KOPT-K1 (cell line): ENCODE data around the gene LY86.

Experiments
- H3K27ac ChIP-seq: fragments of 200-600 bp; sonication (generic); 2 replicates; pipeline ENCODE4 v1.5.1; 2016; ENCODE audit warnings: antibody characterized with exemption, mild to moderate bottlenecking, low read depth, low read length; ENCODE audit not compliant: poor library complexity, severe bottlenecking
- H3K36me3 ChIP-seq: fragments of 200-600 bp; sonication (generic); 2 replicates; pipeline ENCODE4 v1.5.1; 2017; ENCODE audit warnings: antibody characterized with exemption, mild to moderate bottlenecking, low read length, moderate library complexity; ENCODE audit not compliant: insufficient read depth
- H3K9me3 ChIP-seq: fragments of 200-600 bp; sonication (generic); 2 replicates; pipeline ENCODE4 v1.5.1; 2017; ENCODE audit warnings: antibody characterized with exemption, low read length, mild to moderate bottlenecking; ENCODE audit not compliant: insufficient read depth, poor library complexity, severe bottlenecking

The LY86 gene

DNA sequence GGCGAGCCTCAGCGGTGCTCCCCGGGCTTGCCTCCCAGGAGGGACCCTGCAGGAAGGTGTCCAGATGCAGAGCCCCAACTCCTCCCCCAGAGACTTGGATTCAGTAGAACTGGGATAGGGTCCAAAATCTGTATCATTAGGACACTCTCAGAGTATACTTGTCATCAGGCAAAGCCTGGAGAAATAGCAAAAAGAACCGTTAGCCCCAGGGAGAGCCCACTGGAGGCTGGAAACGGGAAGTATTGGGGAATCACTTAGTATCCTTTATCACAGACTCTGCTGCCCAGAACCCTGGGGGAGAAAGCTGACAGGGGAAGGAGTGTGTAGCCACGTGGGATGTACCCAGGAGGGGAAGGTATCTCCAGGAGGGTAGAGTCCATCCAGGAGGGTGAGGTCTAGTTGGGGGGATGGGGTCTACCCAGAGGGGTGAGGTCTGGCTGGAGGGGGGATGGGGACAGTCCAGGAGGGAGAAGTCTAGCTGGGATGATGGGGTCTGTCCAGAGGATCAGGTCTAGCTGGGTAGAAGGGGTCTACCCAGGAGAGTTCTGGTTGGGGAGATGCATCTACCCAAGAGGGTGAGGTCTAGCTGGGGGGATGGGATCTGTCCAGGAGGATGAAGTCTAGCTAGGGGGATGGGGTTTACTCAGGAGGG is 107.2 kb downstream of the LY86 start:
- Histone ChIP-seq H3K36me3 (peaks cover 61% of the 10 kb centered on the region), H3K27ac (no peak overlapping the region), H3K9me3 (peaks cover 12% of the 10 kb centered on the region)

DNA sequence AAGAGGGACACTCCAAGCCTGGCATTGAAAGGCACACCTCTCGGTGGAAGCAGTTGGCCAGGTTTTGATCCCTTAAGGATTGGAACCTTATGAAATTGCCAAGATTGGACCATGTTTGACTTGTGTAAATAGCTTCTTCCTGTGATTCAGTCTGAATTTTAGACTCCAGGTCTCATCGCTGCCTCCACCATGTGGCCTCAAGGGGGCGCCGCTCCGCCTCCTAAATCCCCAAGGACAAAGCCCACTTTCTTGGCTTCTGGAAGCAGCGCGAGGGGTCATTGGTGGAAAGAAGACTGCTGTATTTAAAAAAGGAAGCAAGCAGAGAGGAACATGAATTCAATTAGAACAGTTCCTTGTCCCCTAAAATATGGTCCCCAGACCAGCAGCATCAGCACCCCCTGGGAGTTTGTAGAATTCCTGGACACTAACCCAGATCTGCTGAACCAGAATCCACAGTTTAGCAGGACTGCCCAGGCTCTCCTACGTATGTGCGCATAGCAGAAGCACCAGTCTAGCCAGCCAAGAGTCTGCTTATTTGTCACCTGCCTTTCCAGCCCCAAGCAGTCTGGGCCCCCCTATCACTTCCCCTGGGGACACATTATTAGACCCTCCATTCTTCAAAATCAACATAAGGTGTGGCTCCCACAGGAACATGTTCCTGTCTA is 108.5 kb downstream of the LY86 start:
- Histone ChIP-seq H3K27ac (peak overlapping the region; percentile 96), H3K9me3 (peaks cover 1% of the 10 kb centered on the region), H3K36me3 (peaks cover 51% of the 10 kb centered on the region)

DNA sequence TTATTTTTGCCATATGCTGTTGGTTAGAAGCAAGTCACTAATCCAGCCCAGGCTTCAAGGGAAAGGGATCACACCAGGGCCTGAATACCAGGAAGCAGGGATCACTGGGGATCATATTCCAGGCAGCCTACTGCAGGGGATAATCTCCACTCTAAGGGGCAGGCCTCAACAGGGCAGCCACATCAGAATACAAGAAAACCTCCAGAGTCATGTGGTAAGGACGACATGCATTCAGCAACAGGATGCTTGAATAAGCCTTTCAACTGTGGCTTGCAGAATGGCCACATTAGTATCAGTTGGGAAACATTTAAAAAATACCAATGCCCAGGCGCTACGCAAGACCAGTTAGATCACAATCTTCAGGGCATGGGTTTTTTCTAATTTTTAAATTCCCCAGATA is 109.1 kb downstream of the LY86 start:
- Histone ChIP-seq H3K36me3 (peaks cover 44% of the 10 kb centered on the region), H3K27ac (peak overlapping the region; percentile 96), H3K9me3 (no peaks in the 10 kb centered on the region)

DNA sequence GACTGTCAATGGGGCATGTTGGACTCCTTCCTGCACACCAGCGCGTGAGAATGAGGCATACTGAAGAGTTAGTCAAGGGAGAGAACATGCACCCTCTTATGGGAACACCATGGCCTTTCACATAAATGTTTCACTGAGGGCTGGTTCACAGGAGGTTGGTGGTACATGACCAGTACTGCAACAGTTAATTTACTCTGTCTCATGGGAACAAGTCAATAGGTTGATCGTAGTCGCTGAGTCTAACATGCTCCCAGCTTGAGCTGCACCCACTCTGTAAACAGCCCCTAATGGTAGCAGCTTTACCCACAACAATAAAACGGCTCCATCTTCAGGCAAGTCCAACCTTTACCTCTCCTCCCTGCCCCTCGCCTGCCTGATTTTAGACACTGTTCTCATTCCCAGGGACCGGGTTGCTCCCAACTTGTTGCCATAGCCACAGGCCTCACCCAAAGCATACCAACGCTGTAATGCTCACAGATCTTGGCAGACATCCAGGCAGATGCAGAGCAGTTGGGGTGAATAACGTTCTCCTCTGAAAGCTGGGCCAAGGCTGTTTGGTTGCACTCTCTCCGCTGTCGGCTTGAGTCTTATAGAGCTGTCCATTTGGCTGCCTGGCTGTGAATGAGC is 111.3 kb downstream of the LY86 start:
- no peaks in the 10 kb centered on the region for H3K9me3 ChIP-seq
- H3K36me3 ChIP-seq = peaks cover 34% of the 10 kb centered on the region
- peak overlapping the region; percentile 96 for H3K27ac ChIP-seq

DNA sequence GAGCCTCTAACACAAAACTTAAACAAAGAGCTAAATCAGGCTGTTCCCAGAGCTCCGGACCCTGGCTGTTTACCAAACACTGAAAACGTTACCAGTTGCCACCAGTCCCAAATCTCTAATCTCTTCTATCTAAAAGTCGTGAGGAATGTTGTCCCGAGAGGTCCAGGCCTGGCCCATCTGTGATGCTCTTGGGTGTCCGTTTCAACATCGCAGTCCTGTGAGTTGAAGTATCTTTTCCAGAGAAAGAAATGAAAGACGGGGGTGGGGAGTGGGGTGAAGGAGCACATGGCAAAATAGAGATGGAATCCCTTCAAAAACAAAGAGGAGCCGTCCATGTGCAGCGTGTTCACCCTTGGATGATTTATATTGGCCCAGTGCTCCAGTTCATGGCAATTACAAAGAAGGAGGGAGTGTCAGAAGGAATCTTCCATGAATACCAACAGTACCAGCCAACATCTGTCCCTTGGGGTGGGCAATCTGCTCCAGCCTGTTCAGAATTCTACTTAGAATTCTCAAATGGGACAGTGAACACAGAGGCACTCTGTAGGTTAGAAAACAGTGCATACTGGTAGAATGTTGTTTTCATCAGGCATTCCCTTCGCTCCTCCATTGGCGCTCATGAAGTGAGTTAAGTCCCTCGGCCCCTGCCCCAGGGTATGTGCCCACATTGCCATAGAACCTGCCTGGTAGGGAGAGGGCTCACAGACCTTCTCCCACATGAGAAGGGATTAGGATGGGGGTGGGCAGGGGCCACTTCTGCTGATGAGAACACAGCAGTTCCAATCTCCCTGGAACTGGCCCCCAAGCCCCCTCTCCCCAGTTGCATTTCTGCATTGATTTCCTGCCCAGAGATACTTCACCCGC is 112.1 kb downstream of the LY86 start:
- no peaks in the 10 kb centered on the region for H3K9me3 ChIP-seq
- H3K27ac ChIP-seq = peak overlapping the region; percentile 96
- H3K36me3 ChIP-seq = peaks cover 26% of the 10 kb centered on the region

DNA sequence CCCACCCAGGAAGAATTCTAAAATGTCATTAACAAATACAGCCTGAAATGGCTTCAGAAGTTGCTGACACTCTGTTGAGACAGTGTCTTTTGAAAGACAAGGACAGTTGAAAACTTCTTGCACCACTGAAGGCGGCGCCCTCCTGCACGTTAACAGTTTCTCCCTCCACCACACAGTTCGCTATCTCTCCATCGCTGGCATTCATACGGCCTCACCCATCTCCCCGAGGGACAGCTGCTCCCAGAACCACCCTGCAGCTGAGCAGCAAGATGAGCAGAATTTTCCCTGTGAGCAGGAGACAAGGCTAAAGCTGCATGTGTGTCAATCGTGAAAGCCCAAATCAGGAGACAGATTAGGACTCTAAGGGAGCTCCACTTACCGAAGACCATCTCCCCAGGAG is 113.3 kb downstream of the LY86 start:
- no peaks in the 10 kb centered on the region for H3K9me3 ChIP-seq
- peak overlapping the region; percentile 96 for H3K27ac ChIP-seq
- H3K36me3 ChIP-seq = peaks cover 14% of the 10 kb centered on the region

DNA sequence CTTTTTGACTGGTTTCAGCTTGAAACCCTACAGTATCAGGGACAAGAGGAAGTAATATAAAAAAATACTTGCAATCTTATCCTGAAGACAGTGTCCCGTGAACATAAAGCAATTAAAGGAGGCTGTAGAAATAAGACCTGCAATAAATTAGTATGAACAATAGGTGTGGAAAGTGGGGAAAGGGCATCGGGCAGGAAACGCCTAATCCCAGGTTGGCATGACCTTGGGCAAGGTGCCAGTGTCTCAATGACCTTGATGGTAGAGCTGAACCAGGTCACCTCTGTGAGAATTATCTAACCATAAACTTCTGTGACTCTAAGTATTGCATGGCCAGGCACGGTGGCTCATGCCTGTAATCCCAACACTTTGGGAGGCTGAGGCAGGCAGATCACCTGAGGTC is 115.2 kb downstream of the LY86 start:
- H3K27ac ChIP-seq = peak overlapping the region; percentile 96
- no peaks in the 10 kb centered on the region for H3K9me3 ChIP-seq
- H3K36me3 ChIP-seq = peaks cover 8% of the 10 kb centered on the region
